Uterus (tissue), 4 donors: ENCODE results near the gene PCGF1. TPM values are rescaled to one million over a fixed set of nuclear protein-coding genes. Genes with fewer than 3 reads are reported as not detected.

Experiments used
- DNase-seq, 2 donors: peaks; one replicate each; pipeline ENCODE4 v3.0.0-alpha.2; 2019 to 2020
- H3K27ac ChIP-seq, 2 donors: fragments of 200-600 bp; sonication (generic); 1 replicate in 1 of 2; 2 replicates in 1 of 2; pipeline ENCODE4 v1.5.1; 2016 to 2018
- H3K27me3 ChIP-seq, 2 donors: fragments of 200-600 bp; sonication (generic); one replicate each; pipeline ENCODE4 v1.5.1; 2018 to 2019; ENCODE audit warnings: control low read depth in 1 of 2
- H3K36me3 ChIP-seq, 2 donors: fragments of 200-600 bp; sonication (generic); one replicate each; pipeline ENCODE4 v1.5.1; 2019; ENCODE audit warnings: control low read depth in 1 of 2
- H3K4me1 ChIP-seq, 2 donors: fragments of 200-600 bp; sonication (generic); one replicate each; pipeline ENCODE4 v1.5.1; 2018 to 2019; ENCODE audit warnings: control low read depth in 1 of 2
- H3K4me3 ChIP-seq, 2 donors: fragments of 200-600 bp; sonication (generic); 1 replicate in 1 of 2; 2 replicates in 1 of 2; pipeline ENCODE4 v1.5.1; 2018 to 2019; ENCODE audit warnings: mild to moderate bottlenecking in 1 of 2
- H3K9me3 ChIP-seq, 2 donors: fragments of 200-600 bp; sonication (generic); one replicate each; pipeline ENCODE4 v1.5.1; 2019; ENCODE audit warnings: control low read depth in 1 of 2
- CTCF ChIP-seq, 4 experiments: fragments of 200-600 bp in 2 of 4; fragments of 450-650 bp in 2 of 4; sonication (generic) in 2 of 4; IDR thresholded peaks; one replicate each; pipeline ENCODE4 v1.5.1; 2016 to 2019; ENCODE audit warnings: antibody characterized with exemption in 4 of 4, mild to moderate bottlenecking in 2 of 4, moderate library complexity in 1 of 4
- POLR2A ChIP-seq, 2 donors: fragments of 450-650 bp; IDR thresholded peaks; one replicate each; pipeline ENCODE4 v1.6.1; 2016; ENCODE audit warnings: antibody characterized with exemption in 2 of 2, mild to moderate bottlenecking in 1 of 2, moderate library complexity in 1 of 2
- intact Hi-C: fragments of 100-400 bp; cut with DNase I; formaldehyde crosslinking; loops from one replicate; pipeline ENCODE4 v1.15.1; 2023; ENCODE audit warnings: low total_unique reads
- total RNA-seq, 4 donors: library from RNA; depleted of rRNA in 3 of 4; stranded (reverse); fragments of >200 nt in 3 of 4; gene quantifications; one replicate each; pipeline versions ENCODE4 v1.1.0 to v1.2.4, GENCODE V29; 2014 to 2023
- donor health status: DM: yes; HTN: yes; CAD: no.

PCGF1 gene
- total RNA-seq, 4 donors from 2014 or later = 2.9 to 11.3 (median 9.7) TPM

GRCh38 chr2:74527741-74528140 is 20.2 kb upstream of the PCGF1 start:
- Histone ChIP-seq H3K4me1 (peaks cover 0 to 8% of the 10 kb centered on the region in 2 donors), H3K36me3 (no peaks in the 10 kb centered on the region), H3K27me3 (no peaks in the 10 kb centered on the region), H3K27ac (no peak overlapping the region), H3K4me3 (no peak overlapping the region), H3K9me3 (no peaks in the 10 kb centered on the region)
- no peak for DNase-seq
- TF ChIP-seq POLR2A (IDR thresholded peaks at IDR 0.05) = no peak
- no peak for TF ChIP-seq CTCF (IDR thresholded peaks at IDR 0.05)
- intact Hi-C loops = no loop called here

GRCh38 chr2:74526649-74527230 is 19.2 kb upstream of the PCGF1 start:
- Histone ChIP-seq H3K27ac (no peak overlapping the region), H3K36me3 (no peaks in the 10 kb centered on the region), H3K27me3 (no peaks in the 10 kb centered on the region), H3K4me1 (peaks cover 0 to 8% of the 10 kb centered on the region in 2 donors), H3K9me3 (no peaks in the 10 kb centered on the region), H3K4me3 (no peak overlapping the region)
- intact Hi-C loops = no loop called here
- no peak for DNase-seq
- TF ChIP-seq CTCF (IDR thresholded peaks at IDR 0.05) (no peak), POLR2A (IDR thresholded peaks at IDR 0.05) (no peak)

GRCh38 chr2:74525717-74526648 is 18.5 kb upstream of the PCGF1 start, which contains the start of gene DQX1:
DQX1 (minus strand) TSS chr2:74526231; CDS start chr2:74525729, 502 bp downstream.
- TF ChIP-seq POLR2A (IDR thresholded peaks at IDR 0.05) (no peak), CTCF (IDR thresholded peaks at IDR 0.05) (no peak)
- Histone ChIP-seq H3K27ac (no peak within 1 kb of the TSS), H3K36me3 (no peaks in the 10 kb centered on the region), H3K27me3 (no peaks in the 10 kb centered on the region), H3K4me1 (peaks cover 0 to 8% of the 10 kb centered on the region in 2 donors), H3K9me3 (no peaks in the 10 kb centered on the region), H3K4me3 (no peak within 1 kb of the TSS)
- no peak for DNase-seq
- intact Hi-C loops = no loop called here

GRCh38 chr2:74524955-74525716 is 17.6 kb upstream of the PCGF1 start:
- Histone ChIP-seq H3K36me3 (no peaks in the 10 kb centered on the region), H3K27ac (no peak overlapping the region), H3K9me3 (no peaks in the 10 kb centered on the region), H3K27me3 (no peaks in the 10 kb centered on the region), H3K4me1 (peaks cover 0 to 4% of the 10 kb centered on the region in 2 donors), H3K4me3 (no peak overlapping the region)
- intact Hi-C loops = no loop called here
- DNase-seq = no peak
- TF ChIP-seq CTCF (IDR thresholded peaks at IDR 0.05) (no peak), POLR2A (IDR thresholded peaks at IDR 0.05) (no peak)
